IMR-90 (cell line): ENCODE measurements around the gene SLC29A3. TPM values are rescaled to one million over a fixed set of nuclear protein-coding genes. Genes with fewer than 3 reads are reported as not detected.

Experiments
- ATAC-seq: fragments of 200-7000 bp; cut with Tn5 transposase; 2 replicates; pipeline ENCODE4 v1.9.1; 2020; ENCODE audit warnings: low read depth, mild to moderate bottlenecking, moderate library complexity
- BruUV-seq: library from RNA; stranded (reverse); fragments of 400-500 nt; replicated peaks from 2 replicates; lab custom pipeline; 2021; lab: Mats Ljungman, UMichigan
- CTCF ChIA-PET: fragments of 300-600 bp; formaldehyde crosslinking; extraction: SDS; loops from one replicate; lab custom pipeline; 2021; ENCODE audit warnings: antibody characterized with exemption; lab: Yijun Ruan, JAX
- POLR2A ChIA-PET: fragments of 300-600 bp; sonication (Branson Sonifier 250); formaldehyde crosslinking; loops from one replicate; lab custom pipeline; 2022; ENCODE audit warnings: antibody characterized with exemption; ENCODE audit not compliant: unreplicated experiment; lab: Charles Lee
- DNase-seq: peaks from one replicate; pipeline ENCODE4 v3.0.0; 2013
- H2AFZ ChIP-seq: replicated peaks from 2 replicates; pipeline ENCODE3; 2013; ENCODE audit warnings: low read length, mild to moderate bottlenecking; ENCODE audit not compliant: poor library complexity
- H2AK5ac ChIP-seq: 2 replicates; pipeline ENCODE4 v1.6.1; 2013; ENCODE audit warnings: low read depth, low read length, inconsistent platforms
- H2AK9ac ChIP-seq: replicated peaks from 2 replicates; pipeline ENCODE3; 2013; ENCODE audit warnings: mild to moderate bottlenecking, low read depth, low read length, moderate library complexity; ENCODE audit not compliant: poor library complexity
- H2BK120ac ChIP-seq: 2 replicates; pipeline ENCODE4 v1.6.1; 2013; ENCODE audit warnings: low read depth, low read length, inconsistent platforms
- H2BK15ac ChIP-seq: 3 replicates; pipeline ENCODE4 v1.6.1; 2013; ENCODE audit warnings: low read depth, low read length, inconsistent platforms
- H2BK20ac ChIP-seq: 2 replicates; pipeline ENCODE4 v1.6.1; 2013; ENCODE audit warnings: low read depth, mild to moderate bottlenecking, inconsistent platforms, low read length, moderate library complexity
- H2BK5ac ChIP-seq: 2 replicates; pipeline ENCODE4 v1.6.1; 2013; ENCODE audit warnings: mild to moderate bottlenecking, low read depth, low read length, inconsistent platforms; ENCODE audit not compliant: poor library complexity, severe bottlenecking
- H3K14ac ChIP-seq: replicated peaks from 2 replicates; pipeline ENCODE4 v1.6.1; 2013; ENCODE audit warnings: low read depth, low read length, inconsistent platforms
- H3K18ac ChIP-seq: 2 replicates; pipeline ENCODE4 v1.6.1; 2013; ENCODE audit warnings: low read depth, low read length, control low read depth
- H3K23ac ChIP-seq: 2 replicates; pipeline ENCODE4 v1.6.1; 2013; ENCODE audit warnings: low read depth, low read length, inconsistent platforms
- H3K27ac ChIP-seq: 2 replicates; pipeline ENCODE4 v1.5.1; 2013; ENCODE audit warnings: mild to moderate bottlenecking, control low read depth, low read length; ENCODE audit not compliant: insufficient read depth
- H3K27me3 ChIP-seq: 2 replicates; pipeline ENCODE4 v1.6.1; 2013; ENCODE audit warnings: low read length; ENCODE audit not compliant: control insufficient read depth, insufficient read depth
- H3K36me3 ChIP-seq: 2 replicates; pipeline ENCODE4 v1.6.1; 2013; ENCODE audit warnings: low read length, mixed read lengths; ENCODE audit not compliant: control insufficient read depth, insufficient read depth
- H3K4ac ChIP-seq: 2 replicates; pipeline ENCODE4 v1.6.1; 2013; ENCODE audit warnings: low read depth, low read length, inconsistent platforms
- H3K4me1 ChIP-seq: 2 replicates; pipeline ENCODE4 v1.6.1; 2013; ENCODE audit warnings: low read length, mixed read lengths; ENCODE audit not compliant: control insufficient read depth, insufficient read depth
- H3K4me2 ChIP-seq: 2 replicates; pipeline ENCODE4 v1.6.1; 2013; ENCODE audit warnings: low read depth, mild to moderate bottlenecking, control low read depth, low read length, moderate library complexity
- H3K4me3 ChIP-seq: 2 replicates; pipeline ENCODE4 v1.5.1; 2013; ENCODE audit warnings: low read depth, mild to moderate bottlenecking, control low read depth, low read length, moderate library complexity; ENCODE audit not compliant: insufficient read depth
- H3K56ac ChIP-seq: 2 replicates; pipeline ENCODE4 v1.6.1; 2013; ENCODE audit warnings: low read length, inconsistent platforms; ENCODE audit not compliant: insufficient read depth; ENCODE audit errors: extremely low read depth
- H3K79me1 ChIP-seq, 2 experiments: 2 replicates each; pipeline ENCODE4 v1.6.1; 2013; ENCODE audit warnings: low read length in 2 of 2, inconsistent platforms in 1 of 2, low read depth in 1 of 2
- H3K9ac ChIP-seq: 2 replicates; pipeline ENCODE4 v1.6.1; 2013; ENCODE audit warnings: low read depth, low read length, control low read depth
- H3K9me1 ChIP-seq: 2 replicates; pipeline ENCODE4 v1.6.1; 2013; ENCODE audit warnings: low read length, inconsistent platforms; ENCODE audit not compliant: insufficient read depth
- H3K9me3 ChIP-seq: 2 replicates; pipeline ENCODE4 v1.6.1; 2013; ENCODE audit warnings: low read length; ENCODE audit not compliant: control insufficient read depth, insufficient read depth
- H4K20me1 ChIP-seq: 2 replicates; pipeline ENCODE4 v1.6.1; 2013; ENCODE audit warnings: low read length, inconsistent platforms; ENCODE audit not compliant: insufficient read depth
- H4K5ac ChIP-seq: 2 replicates; pipeline ENCODE4 v1.6.1; 2013; ENCODE audit warnings: mild to moderate bottlenecking, low read depth, low read length, control low read depth
- H4K8ac ChIP-seq, 2 experiments: 2 replicates each; pipeline ENCODE4 v1.6.1; 2013; ENCODE audit warnings: low read depth in 2 of 2, low read length in 2 of 2, control low read depth in 1 of 2, inconsistent platforms in 1 of 2
- H4K91ac ChIP-seq: 2 replicates; pipeline ENCODE4 v1.6.1; 2013; ENCODE audit warnings: low read depth, low read length, inconsistent platforms; ENCODE audit not compliant: insufficient read depth
- BHLHE40 ChIP-seq: fragments of 150-350 bp; IDR thresholded peaks from 2 replicates; pipeline ENCODE4 v1.6.1; 2016; ENCODE audit warnings: mild to moderate bottlenecking, low read depth, low read length
- CHD1 ChIP-seq: IDR thresholded peaks from 2 replicates; pipeline ENCODE4 v1.6.1; 2012; ENCODE audit warnings: low read depth, low read length, improper control_type of control experiment
- ELK1 ChIP-seq: fragments of 150-350 bp; IDR thresholded peaks from 2 replicates; pipeline ENCODE4 v1.6.1; 2016; ENCODE audit warnings: low read depth, mild to moderate bottlenecking, low read length, moderate library complexity, borderline replicate concordance
- FOS ChIP-seq: fragments of 150-350 bp; IDR thresholded peaks from 2 replicates; pipeline ENCODE4 v1.6.1; 2016; ENCODE audit warnings: low read depth, low read length
- MAFK ChIP-seq: IDR thresholded peaks from 2 replicates; pipeline ENCODE4 v1.6.1; 2012; ENCODE audit warnings: low read depth, low read length, improper control_type of control experiment
- MAZ ChIP-seq: IDR thresholded peaks from 2 replicates; pipeline ENCODE4 v1.6.1; 2012; ENCODE audit warnings: low read depth, mild to moderate bottlenecking, low read length, improper control_type of control experiment, moderate library complexity, borderline replicate concordance
- MXI1 ChIP-seq: IDR thresholded peaks from 2 replicates; pipeline ENCODE4 v1.6.1; 2012; ENCODE audit warnings: low read depth, mild to moderate bottlenecking, low read length, moderate library complexity, borderline replicate concordance
- NFE2L2 ChIP-seq: fragments of 150-350 bp; IDR thresholded peaks from 2 replicates; pipeline ENCODE4 v1.6.1; 2016; ENCODE audit warnings: low read depth, mild to moderate bottlenecking, low read length
- POLR2A ChIP-seq: IDR thresholded peaks from 2 replicates; pipeline ENCODE4 v1.6.1; 2012; ENCODE audit warnings: mild to moderate bottlenecking, low read depth, low read length
- RAD21 ChIP-seq: IDR thresholded peaks from 2 replicates; pipeline ENCODE4 v1.6.1; 2012; ENCODE audit warnings: low read length, improper control_type of control experiment
- RCOR1 ChIP-seq: IDR thresholded peaks from 2 replicates; pipeline ENCODE4 v1.6.1; 2012; ENCODE audit warnings: mild to moderate bottlenecking, low read length, improper control_type of control experiment; ENCODE audit not compliant: insufficient replicate concordance
- SMC3 ChIP-seq: fragments of 150-350 bp; IDR thresholded peaks from 2 replicates; pipeline ENCODE4 v1.6.1; 2016; ENCODE audit warnings: low read depth, mild to moderate bottlenecking, antibody characterized with exemption, low read length, moderate library complexity
- WGBS, 2 experiments: methylation state at CpG; one replicate each; pipeline versions ENCODE4 v1.1.5 to v1.1.7; 2013; ENCODE audit warnings: missing lambda C conversion rate in 2 of 2; ENCODE audit not compliant: insufficient read length in 1 of 2; ENCODE audit errors: extremely low coverage in 2 of 2; 5-methylcytosine and 5-hydroxymethylcytosine counted together
- dilution Hi-C: fragments of 300-500 bp; cut with HindIII; formaldehyde crosslinking; loops from one replicate; pipeline ENCODE4 v1.14.3; 2018; ENCODE audit warnings: low sequenced_read_pairs; ENCODE audit not compliant: unreplicated experiment
- in situ Hi-C: fragments of 300-500 bp; cut with MboI; formaldehyde crosslinking; loops from 3 replicates; pipeline ENCODE4 v1.14.3; 2019; ENCODE audit warnings: low sequenced_read_pairs, inconsistent platforms, mixed read lengths
- intact Hi-C: fragments of 100-400 bp; cut with micrococcal nuclease; formaldehyde crosslinking; loops from 2 replicates; pipeline ENCODE4 v1.10.0; 2022
- polyA plus RNA-seq, 3 experiments: library from polyadenylated mRNA; depleted of rRNA; stranded (reverse); fragments of >200 nt; gene quantifications; 2 replicates each; pipeline ENCODE4 v1.2.3, GENCODE V29; 2012; ENCODE audit warnings: low replicate concordance in 1 of 3
- total RNA-seq: library from RNA; depleted of rRNA; stranded (reverse); fragments of >200 nt; gene quantifications from 2 replicates; pipeline ENCODE4 v1.2.3, GENCODE V29; 2012
- TF ChIP-seq, protein P1 (sequence below): conservative IDR thresholded peaks from 2 replicates; pipeline ENCODE4 v1.5.1; 2012; ENCODE audit warnings: mild to moderate bottlenecking, low read depth, low read length, improper control_type of control experiment
- TF ChIP-seq, protein P2 (sequence below): fragments of 150-350 bp; IDR thresholded peaks from 2 replicates; pipeline ENCODE4 v1.6.1; 2017; ENCODE audit warnings: mild to moderate bottlenecking, antibody characterized with exemption, low read length, low read depth

SLC29A3 gene
- total and polyA plus RNA-seq, 2 of the 4 experiments (the other 2 are of a cell fraction) = 0.72 to 3.0 TPM

- intact Hi-C loops (no loop called here), dilution Hi-C loops (no loop called here), in situ Hi-C loops (no loop called here)
- no peak within 1 kb of the TSS for H3K14ac ChIP-seq
- H3K4me2 ChIP-seq = no peak within 1 kb of the TSS
- no peak within 1 kb of the TSS for H2BK120ac ChIP-seq
- no peak within 1 kb of the TSS for H2BK15ac ChIP-seq
- H3K36me3 ChIP-seq = no peaks in the 10 kb centered on the region
- H3K9ac ChIP-seq = no peak within 1 kb of the TSS
- no peak within 1 kb of the TSS for H2AK5ac ChIP-seq
- H2BK20ac ChIP-seq = no peak within 1 kb of the TSS
- DNase-seq (no peak), ATAC-seq (peak; percentile 64)
- no peak within 1 kb of the TSS for H2BK5ac ChIP-seq
- ChIA-PET CTCF (no interaction called here), POLR2A (no interaction called here)
- H2AK9ac ChIP-seq = no peak within 1 kb of the TSS
- no peak within 1 kb of the TSS for H3K56ac ChIP-seq
- no peaks in the 10 kb centered on the region for H3K9me3 ChIP-seq
- no peaks in the 10 kb centered on the region for H4K20me1 ChIP-seq
- H4K91ac ChIP-seq = no peak within 1 kb of the TSS
- no peaks in the 10 kb centered on the region for H3K79me1 ChIP-seq
- no peak within 1 kb of the TSS for H3K23ac ChIP-seq
- no peak within 1 kb of the TSS for H3K4ac ChIP-seq
- peaks cover 84% of the 10 kb centered on the region for H3K27me3 ChIP-seq
- H3K9me1 ChIP-seq = no peaks in the 10 kb centered on the region
- no TSS peak for BruUV-seq
- no peak within 1 kb of the TSS for H4K5ac ChIP-seq
- no peak within 1 kb of the TSS for H2AFZ ChIP-seq
- WGBS, 2 experiments = 1% methylated on average over 36 of the region's 91 CpGs; no CpG with 5 or more reads in 1 of the 2 experiments
- H3K4me1 ChIP-seq = no peaks in the 10 kb centered on the region; the same call in 1 of the 2 replicates
- no peak within 1 kb of the TSS for H3K4me3 ChIP-seq
- TF ChIP-seq, protein P1, sequence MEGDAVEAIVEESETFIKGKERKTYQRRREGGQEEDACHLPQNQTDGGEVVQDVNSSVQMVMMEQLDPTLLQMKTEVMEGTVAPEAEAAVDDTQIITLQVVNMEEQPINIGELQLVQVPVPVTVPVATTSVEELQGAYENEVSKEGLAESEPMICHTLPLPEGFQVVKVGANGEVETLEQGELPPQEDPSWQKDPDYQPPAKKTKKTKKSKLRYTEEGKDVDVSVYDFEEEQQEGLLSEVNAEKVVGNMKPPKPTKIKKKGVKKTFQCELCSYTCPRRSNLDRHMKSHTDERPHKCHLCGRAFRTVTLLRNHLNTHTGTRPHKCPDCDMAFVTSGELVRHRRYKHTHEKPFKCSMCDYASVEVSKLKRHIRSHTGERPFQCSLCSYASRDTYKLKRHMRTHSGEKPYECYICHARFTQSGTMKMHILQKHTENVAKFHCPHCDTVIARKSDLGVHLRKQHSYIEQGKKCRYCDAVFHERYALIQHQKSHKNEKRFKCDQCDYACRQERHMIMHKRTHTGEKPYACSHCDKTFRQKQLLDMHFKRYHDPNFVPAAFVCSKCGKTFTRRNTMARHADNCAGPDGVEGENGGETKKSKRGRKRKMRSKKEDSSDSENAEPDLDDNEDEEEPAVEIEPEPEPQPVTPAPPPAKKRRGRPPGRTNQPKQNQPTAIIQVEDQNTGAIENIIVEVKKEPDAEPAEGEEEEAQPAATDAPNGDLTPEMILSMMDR = no peak
- no peak for TF ChIP-seq MAFK
- TF ChIP-seq CHD1 = no peak
- TF ChIP-seq NFE2L2 = no peak
- no peak for TF ChIP-seq RAD21
- no peak for TF ChIP-seq FOS
- TF ChIP-seq, protein P2, sequence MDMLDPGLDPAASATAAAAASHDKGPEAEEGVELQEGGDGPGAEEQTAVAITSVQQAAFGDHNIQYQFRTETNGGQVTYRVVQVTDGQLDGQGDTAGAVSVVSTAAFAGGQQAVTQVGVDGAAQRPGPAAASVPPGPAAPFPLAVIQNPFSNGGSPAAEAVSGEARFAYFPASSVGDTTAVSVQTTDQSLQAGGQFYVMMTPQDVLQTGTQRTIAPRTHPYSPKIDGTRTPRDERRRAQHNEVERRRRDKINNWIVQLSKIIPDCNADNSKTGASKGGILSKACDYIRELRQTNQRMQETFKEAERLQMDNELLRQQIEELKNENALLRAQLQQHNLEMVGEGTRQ = no peak
- no peak for TF ChIP-seq BHLHE40
- no peak for TF ChIP-seq RCOR1
- TF ChIP-seq SMC3 = no peak
- no peak for TF ChIP-seq ELK1
- no peak for TF ChIP-seq MXI1
- TF ChIP-seq MAZ = no peak
- no peak for TF ChIP-seq POLR2A
- H4K8ac ChIP-seq = no peak within 1 kb of the TSS
- H3K27ac ChIP-seq = no peak within 1 kb of the TSS
- H3K18ac ChIP-seq = no peak within 1 kb of the TSS
Measured at GRCh38 chr10:71396711-71397295, 77.7 kb downstream of the SLC29A3 start, which contains the start of gene CDH23. TSS of gene CDH23 (plus strand) at chr10:71396920. CDS start at chr10:71439832, 42,912 bp downstream.
